Hematopoietic multipotent progenitor cell treated with erythropoietin and hydrocortisone succinate and interleukin-3 and kit ligand, for 17 days (in vitro differentiated cells): Measurements from ENCODE around the gene RNF144A.

Experiments
- DNase-seq: peaks from one replicate; pipeline ENCODE4 v3.0.0-alpha.2; 2015; ENCODE audit warnings: low spot score

RNF144A gene

GRCh38 chr2:6908291-6908690 is 8.9 kb upstream of the RNF144A start:
- DNase-seq: no peak

- peak; percentile 37 for DNase-seq
These were observed 7.5 kb upstream of the RNF144A start for GRCh38 chr2:6909431-6910385.

- no peak for DNase-seq
These were observed 5.5 kb upstream of the RNF144A start for GRCh38 chr2:6911721-6912120.

GRCh38 chr2:6913415-6914157 is 3.6 kb upstream of the RNF144A start:
- no peak for DNase-seq

GRCh38 chr2:6914828-6915227 is 2.4 kb upstream of the RNF144A start:
- DNase-seq: no peak

GRCh38 chr2:6915399-6915798 is 1.8 kb upstream of the RNF144A start:
- DNase-seq: no peak

GRCh38 chr2:6916224-6916623 is 988 bp upstream of the RNF144A start:
- no peak for DNase-seq

GRCh38 chr2:6916736-6917070 is 509 bp upstream of the RNF144A start:
- no peak for DNase-seq

GRCh38 chr2:6917761-6918421 is 679 bp downstream of the RNF144A start:
- no peak for DNase-seq

GRCh38 chr2:6919901-6920742 is 2.9 kb downstream of the RNF144A start:
- DNase-seq: no peak

GRCh38 chr2:6920743-6921064 is 3.5 kb downstream of the RNF144A start:
- no peak for DNase-seq

- no peak for DNase-seq
These were observed 4.2 kb downstream of the RNF144A start for GRCh38 chr2:6921321-6921922.

GRCh38 chr2:6922201-6922656 is 5.0 kb downstream of the RNF144A start:
- no peak for DNase-seq

GRCh38 chr2:6923319-6923718 is 6.1 kb downstream of the RNF144A start:
- DNase-seq: no peak

- no peak for DNase-seq
These were observed 7.1 kb downstream of the RNF144A start for GRCh38 chr2:6924101-6924923.

- no peak for DNase-seq
These were observed 7.8 kb downstream of the RNF144A start for GRCh38 chr2:6924924-6925409.

- no peak for DNase-seq
These were observed 9.0 kb downstream of the RNF144A start for GRCh38 chr2:6926071-6926732.

- peak; percentile 35 for DNase-seq
These were observed 10.0 kb downstream of the RNF144A start for GRCh38 chr2:6927186-6927585.

- no peak for DNase-seq
These were observed 10.5 kb downstream of the RNF144A start for GRCh38 chr2:6927753-6928152.

- no peak for DNase-seq
These were observed 11.2 kb downstream of the RNF144A start for GRCh38 chr2:6928452-6928851.
